ENCODE results near the gene SYNPR. TPM values are rescaled to one million over a fixed set of nuclear protein-coding genes. Genes with fewer than 3 reads are reported as not detected.
"Not testable (repeated sequence)": the region's sequence is repeated elsewhere in the genome, so short reads cannot be mapped to it uniquely, and the experiment has no call there.

The SYNPR gene
- total RNA-seq, 1 donor, result not detected

- no peaks in the 10 kb centered on the region for H3K4me1 ChIP-seq (ENCODE audit: insufficient read depth, low read length)
- H3K27ac ChIP-seq (ENCODE audit: low read depth, low read length), result no peak overlapping the region
- H4K20me1 ChIP-seq (ENCODE audit: insufficient read depth, low read length), result no peaks in the 10 kb centered on the region
- no peak overlapping the region for H3K4me3 ChIP-seq (ENCODE audit: insufficient read depth, low read length)
- no peaks in the 10 kb centered on the region for H3K27me3 ChIP-seq (ENCODE audit: insufficient read depth, low read length)
- H3K79me2 ChIP-seq (ENCODE audit: insufficient read depth, low read length), result no peaks in the 10 kb centered on the region
- H3K9me3 ChIP-seq (ENCODE audit: low read depth, low read length), result no peaks in the 10 kb centered on the region
- TF ChIP-seq CTCF (IDR thresholded peaks at IDR 0.05; ENCODE audit: extremely low read depth, low read depth, low read length), result no peak
- H3K36me3 ChIP-seq (ENCODE audit: insufficient read depth, low read length), result no peaks in the 10 kb centered on the region
- H3K4me2 ChIP-seq (ENCODE audit: insufficient read depth, low read length), result no peak overlapping the region
- no peak overlapping the region for H2AFZ ChIP-seq (ENCODE audit: low read length)
- no peak for DNase-seq (ENCODE audit: insufficient read length, low spot score, missing footprints)
These were observed 32.3 kb upstream of the SYNPR start for GRCh38 chr3:63245726-63246241.

- no peak overlapping the region for H3K4me2 ChIP-seq (ENCODE audit: insufficient read depth, low read length)
- no peak overlapping the region for H2AFZ ChIP-seq (ENCODE audit: low read length)
- no peaks in the 10 kb centered on the region for H4K20me1 ChIP-seq (ENCODE audit: insufficient read depth, low read length)
- no peak for DNase-seq (ENCODE audit: insufficient read length, low spot score, missing footprints)
- H3K4me3 ChIP-seq (ENCODE audit: insufficient read depth, low read length), result no peak overlapping the region
- no peaks in the 10 kb centered on the region for H3K79me2 ChIP-seq (ENCODE audit: insufficient read depth, low read length)
- H3K4me1 ChIP-seq (ENCODE audit: insufficient read depth, low read length), result no peaks in the 10 kb centered on the region
- no peaks in the 10 kb centered on the region for H3K9me3 ChIP-seq (ENCODE audit: low read depth, low read length)
- no peak for TF ChIP-seq CTCF (IDR thresholded peaks at IDR 0.05; ENCODE audit: extremely low read depth, low read depth, low read length)
- no peaks in the 10 kb centered on the region for H3K27me3 ChIP-seq (ENCODE audit: insufficient read depth, low read length)
- no peaks in the 10 kb centered on the region for H3K36me3 ChIP-seq (ENCODE audit: insufficient read depth, low read length)
- no peak overlapping the region for H3K27ac ChIP-seq (ENCODE audit: low read depth, low read length)
These were observed 30.1 kb upstream of the SYNPR start for GRCh38 chr3:63248015-63248414.

- H3K9me3 ChIP-seq (ENCODE audit: low read depth, low read length), result no peaks in the 10 kb centered on the region
- DNase-seq (ENCODE audit: insufficient read length, low spot score, missing footprints), result no peak
- no peak for TF ChIP-seq CTCF (IDR thresholded peaks at IDR 0.05; ENCODE audit: extremely low read depth, low read depth, low read length)
- H3K27ac ChIP-seq (ENCODE audit: low read depth, low read length), result no peak overlapping the region
- no peaks in the 10 kb centered on the region for H3K36me3 ChIP-seq (ENCODE audit: insufficient read depth, low read length)
- no peak overlapping the region for H2AFZ ChIP-seq (ENCODE audit: low read length)
- no peaks in the 10 kb centered on the region for H3K27me3 ChIP-seq (ENCODE audit: insufficient read depth, low read length)
- no peaks in the 10 kb centered on the region for H4K20me1 ChIP-seq (ENCODE audit: insufficient read depth, low read length)
- H3K4me2 ChIP-seq (ENCODE audit: insufficient read depth, low read length), result no peak overlapping the region
- H3K79me2 ChIP-seq (ENCODE audit: insufficient read depth, low read length), result no peaks in the 10 kb centered on the region
- no peak overlapping the region for H3K4me3 ChIP-seq (ENCODE audit: insufficient read depth, low read length)
- H3K4me1 ChIP-seq (ENCODE audit: insufficient read depth, low read length), result no peaks in the 10 kb centered on the region
These were observed 26.6 kb upstream of the SYNPR start for GRCh38 chr3:63251499-63251898.

- not testable (repeated sequence) for H3K79me2 ChIP-seq (ENCODE audit: insufficient read depth, low read length); H3K9me3 ChIP-seq (ENCODE audit: low read depth, low read length); DNase-seq (ENCODE audit: insufficient read length, low spot score, missing footprints); H3K27me3 ChIP-seq (ENCODE audit: insufficient read depth, low read length); H3K4me1 ChIP-seq (ENCODE audit: insufficient read depth, low read length); H3K4me2 ChIP-seq (ENCODE audit: insufficient read depth, low read length); H4K20me1 ChIP-seq (ENCODE audit: insufficient read depth, low read length); H3K27ac ChIP-seq (ENCODE audit: low read depth, low read length); H3K4me3 ChIP-seq (ENCODE audit: insufficient read depth, low read length); H2AFZ ChIP-seq (ENCODE audit: low read length); H3K36me3 ChIP-seq (ENCODE audit: insufficient read depth, low read length)
These were observed 22.3 kb upstream of the SYNPR start for GRCh38 chr3:63255819-63256218.
